Superior temporal gyrus (tissue), 1 donor: ENCODE results near the gene RAB4A.
"Not testable (repeated sequence)": the region's sequence is repeated elsewhere in the genome, so short reads cannot be mapped to it uniquely, and the experiment has no call there.

ENCODE experiments used
- DNase-seq: peaks from one replicate; pipeline ENCODE4 v3.0.0-alpha.2; 2016; ENCODE audit errors: extremely low spot score

The RAB4A gene

GRCh38 chr1:229296541-229296941 lies 25.6 kb downstream of the RAB4A start:
- no peak for DNase-seq

- DNase-seq: no peak
These were observed 26.8 kb downstream of the RAB4A start for GRCh38 chr1:229297746-229298145.

GRCh38 chr1:229298420-229298819 lies 27.5 kb downstream of the RAB4A start:
- DNase-seq: no peak

- DNase-seq: no peak
These were observed 28.1 kb downstream of the RAB4A start for GRCh38 chr1:229298887-229299503.

GRCh38 chr1:229300099-229300757 lies 29.3 kb downstream of the RAB4A start:
- DNase-seq: no peak

- DNase-seq: no peak
These were observed 31.8 kb downstream of the RAB4A start for GRCh38 chr1:229302740-229303139.

- no peak for DNase-seq
These were observed 32.9 kb downstream of the RAB4A start for GRCh38 chr1:229303855-229304254.

- DNase-seq: no peak
These were observed 34.5 kb downstream of the RAB4A start for GRCh38 chr1:229305392-229305791.

GRCh38 chr1:229309074-229309473 lies 38.2 kb downstream of the RAB4A start:
- no peak for DNase-seq

GRCh38 chr1:229309684-229310083 lies 38.8 kb downstream of the RAB4A start:
- DNase-seq: no peak

GRCh38 chr1:229310833-229311232 lies 39.9 kb downstream of the RAB4A start:
- no peak for DNase-seq

- no peak for DNase-seq
These were observed 45.3 kb downstream of the RAB4A start for GRCh38 chr1:229316166-229316565.

GRCh38 chr1:229318056-229318455 lies 47.1 kb downstream of the RAB4A start:
- DNase-seq: no peak

- no peak for DNase-seq
These were observed 48.6 kb downstream of the RAB4A start for GRCh38 chr1:229319487-229319886.

- no peak for DNase-seq
These were observed 52.3 kb downstream of the RAB4A start for GRCh38 chr1:229323201-229323600.

- DNase-seq: no peak
These were observed 53.1 kb downstream of the RAB4A start for GRCh38 chr1:229323885-229324553.

- DNase-seq: no peak
These were observed 54.5 kb downstream of the RAB4A start for GRCh38 chr1:229325401-229325800.

GRCh38 chr1:229325853-229326487 lies 55.1 kb downstream of the RAB4A start:
- DNase-seq: no peak

GRCh38 chr1:229326601-229327000 lies 55.7 kb downstream of the RAB4A start:
- no peak for DNase-seq

GRCh38 chr1:229327765-229328164 lies 56.9 kb downstream of the RAB4A start:
- not testable (repeated sequence) for DNase-seq

- DNase-seq: no peak
These were observed 57.9 kb downstream of the RAB4A start for GRCh38 chr1:229328598-229329362.

- no peak for DNase-seq
These were observed 63.4 kb downstream of the RAB4A start for GRCh38 chr1:229334269-229334668.
